IPS-18a (cell line): ENCODE results near the gene CEP57.
"Not testable (repeated sequence)": the region's sequence is repeated elsewhere in the genome, so short reads cannot be mapped to it uniquely, and the experiment has no call there.

Source experiments
- H3K27ac ChIP-seq: one replicate; pipeline ENCODE4 v1.5.1; 2013; ENCODE audit warnings: low read length
- H3K27me3 ChIP-seq: one replicate; pipeline ENCODE4 v1.6.1; 2013; ENCODE audit warnings: mild to moderate bottlenecking, low read length; ENCODE audit not compliant: control insufficient read depth, insufficient read depth
- H3K36me3 ChIP-seq: one replicate; pipeline ENCODE4 v1.6.1; 2013; ENCODE audit warnings: low read depth, low read length; ENCODE audit not compliant: control insufficient read depth
- H3K4me1 ChIP-seq: one replicate; pipeline ENCODE4 v1.6.1; 2013; ENCODE audit warnings: low read depth, low read length; ENCODE audit not compliant: control insufficient read depth
- H3K4me3 ChIP-seq: one replicate; pipeline ENCODE4 v1.5.1; 2013; ENCODE audit warnings: low read length
- H3K9ac ChIP-seq: one replicate; pipeline ENCODE4 v1.6.1; 2013; ENCODE audit warnings: mild to moderate bottlenecking, low read length, moderate library complexity
- H3K9me3 ChIP-seq: one replicate; pipeline ENCODE4 v1.6.1; 2013; ENCODE audit warnings: low read depth, low read length; ENCODE audit not compliant: control insufficient read depth

Gene CEP57

DNA sequence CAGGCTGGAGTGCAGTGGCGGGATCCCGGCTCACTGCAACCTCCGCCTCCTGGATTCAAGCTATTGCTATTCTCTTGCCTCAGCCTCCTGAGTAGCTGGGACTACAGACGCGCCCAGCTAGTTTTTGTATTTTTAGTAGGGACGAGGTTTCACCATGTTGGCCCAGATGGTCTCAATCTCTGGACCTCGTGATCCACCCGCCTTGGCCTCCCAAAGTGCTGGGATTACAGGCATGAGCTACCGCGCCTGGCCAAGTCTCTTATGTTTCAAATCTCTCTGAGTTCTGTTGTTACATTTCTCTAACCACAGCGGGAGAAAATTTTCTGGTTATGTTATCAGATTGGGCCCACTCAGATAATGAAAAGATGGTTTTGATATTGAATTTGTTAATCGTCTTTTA lies 10.1 kb downstream of the CEP57 start:
- Histone ChIP-seq H3K27me3 (no peaks in the 10 kb centered on the region), H3K27ac (no peak overlapping the region), H3K4me1 (no peaks in the 10 kb centered on the region), H3K36me3 (peaks cover 47% of the 10 kb centered on the region), H3K9me3 (no peaks in the 10 kb centered on the region), H3K4me3 (no peak overlapping the region), H3K9ac (no peak overlapping the region)

DNA sequence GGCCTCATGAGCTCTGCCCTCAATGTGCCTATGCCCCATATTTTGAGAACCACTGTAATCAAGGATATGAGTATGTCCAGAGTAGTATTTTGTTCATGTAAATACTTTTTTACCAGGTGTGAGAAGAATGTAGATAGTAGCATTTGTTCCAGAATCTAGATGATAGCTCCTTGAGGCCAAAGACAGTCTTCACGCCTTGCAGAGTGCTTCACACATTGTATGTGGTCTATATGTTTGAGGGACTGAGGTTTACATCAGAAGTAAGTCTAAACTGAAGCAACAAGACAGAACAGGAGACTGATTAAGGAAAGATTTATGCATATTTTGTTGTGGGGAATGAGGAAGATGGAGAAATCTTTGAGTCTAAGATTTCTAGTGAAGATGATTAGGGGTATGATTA lies 12.5 kb downstream of the CEP57 start:
- Histone ChIP-seq H3K36me3 (peaks cover 60% of the 10 kb centered on the region), H3K4me1 (no peaks in the 10 kb centered on the region), H3K27me3 (no peaks in the 10 kb centered on the region), H3K9ac (no peak overlapping the region), H3K9me3 (peaks cover 4% of the 10 kb centered on the region), H3K4me3 (no peak overlapping the region), H3K27ac (no peak overlapping the region)

DNA sequence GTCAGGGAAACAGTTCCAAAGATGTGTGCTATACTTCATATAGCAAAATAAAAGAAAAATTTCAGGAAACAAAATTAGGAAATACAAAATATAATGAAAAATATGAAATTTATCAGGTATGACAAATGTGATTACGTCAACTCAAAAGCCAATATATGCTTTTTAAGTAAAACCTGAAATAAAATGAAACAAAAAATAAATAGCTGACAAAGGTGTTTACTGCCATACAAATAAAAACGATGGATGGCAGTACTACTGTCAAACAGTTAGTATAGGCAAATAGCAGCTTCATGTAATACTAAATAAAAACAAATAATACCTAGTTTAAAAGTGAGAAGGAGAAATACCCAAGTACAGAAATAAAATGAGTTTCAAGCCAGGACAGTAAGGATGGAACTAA lies 13.7 kb downstream of the CEP57 start:
- H3K27ac ChIP-seq: no peak overlapping the region
- H3K27me3 ChIP-seq: no peaks in the 10 kb centered on the region
- no peak overlapping the region for H3K9ac ChIP-seq
- peaks cover 60% of the 10 kb centered on the region for H3K36me3 ChIP-seq
- no peaks in the 10 kb centered on the region for H3K4me1 ChIP-seq
- no peak overlapping the region for H3K4me3 ChIP-seq
- H3K9me3 ChIP-seq: peaks cover 4% of the 10 kb centered on the region

DNA sequence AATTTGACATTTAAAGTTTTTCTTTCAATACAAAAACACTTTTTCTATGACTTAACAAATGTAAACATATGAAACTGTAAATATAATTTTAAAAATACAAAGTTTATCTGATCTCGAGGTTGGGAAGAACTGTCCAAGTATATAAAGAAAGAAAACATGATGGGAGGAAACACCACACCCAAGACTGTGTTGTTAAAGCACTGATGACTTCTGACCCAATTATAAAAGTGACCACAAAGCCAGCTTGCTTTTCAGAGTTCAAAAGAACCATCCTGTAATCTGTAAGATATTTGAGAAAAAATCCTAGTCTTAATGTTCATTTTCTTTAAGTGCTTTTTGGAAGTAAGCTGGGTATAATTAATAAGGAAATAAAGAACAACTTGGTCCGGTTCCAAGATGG lies 15.6 kb downstream of the CEP57 start:
- Histone ChIP-seq H3K36me3 (peaks cover 41% of the 10 kb centered on the region), H3K4me1 (no peaks in the 10 kb centered on the region)

DNA sequence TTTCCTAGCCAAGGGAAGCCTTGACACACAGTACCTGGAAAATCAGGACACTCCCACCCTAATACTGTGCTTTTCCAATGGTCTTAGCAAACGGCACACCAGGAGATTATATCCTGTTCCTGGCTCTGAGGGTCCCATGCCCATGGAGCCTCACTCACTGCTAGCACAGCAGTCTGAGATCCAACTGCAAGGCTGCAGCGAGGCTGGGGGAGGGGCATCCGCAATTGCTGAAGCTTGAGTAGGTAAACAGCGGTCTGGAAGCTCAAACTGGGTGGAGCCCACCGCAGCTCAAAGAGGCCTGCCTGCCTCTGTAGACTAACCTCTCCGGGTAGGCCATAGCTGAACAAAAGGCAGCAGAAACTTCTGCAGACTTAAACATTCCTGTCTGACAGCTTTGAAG lies 16.2 kb downstream of the CEP57 start:
- H3K27ac ChIP-seq, H3K4me1 ChIP-seq, H3K9ac ChIP-seq, H3K27me3 ChIP-seq, H3K4me3 ChIP-seq, H3K9me3 ChIP-seq: not testable (repeated sequence)
- H3K36me3 ChIP-seq: peaks cover 35% of the 10 kb centered on the region

More for the DNA sequence above, 15.6 kb downstream of the CEP57 start:
- H3K27me3 ChIP-seq: no peaks in the 10 kb centered on the region
- H3K27ac ChIP-seq: no peak overlapping the region
- H3K9ac ChIP-seq: no peak overlapping the region
- H3K9me3 ChIP-seq: peaks cover 4% of the 10 kb centered on the region
- no peak overlapping the region for H3K4me3 ChIP-seq

DNA sequence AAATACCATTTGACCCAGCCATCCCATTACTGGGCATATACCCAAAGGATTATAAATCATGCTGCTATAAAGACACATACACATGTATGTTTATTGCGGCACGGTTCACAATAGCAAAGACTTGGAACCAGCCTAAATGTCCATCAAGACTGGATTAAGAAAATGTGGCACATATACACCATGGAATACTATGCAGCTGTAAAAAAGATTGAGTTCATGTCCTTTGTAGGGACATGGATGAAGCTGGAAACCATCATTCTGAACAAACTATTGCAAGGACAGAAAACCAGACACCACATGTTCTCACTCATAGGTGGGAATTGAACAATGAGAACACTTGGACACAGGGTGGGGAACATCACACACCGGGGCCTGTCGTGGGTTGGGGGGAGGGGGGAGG lies 20.8 kb downstream of the CEP57 start:
- peaks cover 28% of the 10 kb centered on the region for H3K36me3 ChIP-seq
- H3K4me3 ChIP-seq, H3K9ac ChIP-seq, H3K27me3 ChIP-seq, H3K9me3 ChIP-seq, H3K27ac ChIP-seq, H3K4me1 ChIP-seq: not testable (repeated sequence)

DNA sequence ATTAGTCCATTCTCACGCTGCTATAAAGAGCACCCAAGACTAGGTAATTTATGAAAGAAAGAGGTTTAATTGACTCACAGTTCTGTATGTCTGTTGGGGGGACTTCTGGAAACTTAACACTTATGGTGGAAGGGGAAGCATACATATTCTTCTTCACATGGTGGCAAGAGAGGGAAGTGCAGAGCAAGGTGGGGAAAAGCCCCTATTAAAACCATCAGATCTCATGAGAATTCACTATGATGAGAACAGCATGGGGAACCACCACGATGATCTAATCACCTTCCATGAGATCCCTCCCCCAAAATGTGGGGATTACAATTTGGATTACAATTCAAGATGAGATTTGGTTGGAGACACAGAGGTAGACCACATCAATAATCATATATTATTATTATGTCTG lies 25.7 kb downstream of the CEP57 start:
- no peaks in the 10 kb centered on the region for H3K4me1 ChIP-seq
- H3K36me3 ChIP-seq: peaks cover 36% of the 10 kb centered on the region
- no peak overlapping the region for H3K27ac ChIP-seq
- H3K9me3 ChIP-seq: no peaks in the 10 kb centered on the region
- H3K27me3 ChIP-seq: no peaks in the 10 kb centered on the region
- no peak overlapping the region for H3K4me3 ChIP-seq
- no peak overlapping the region for H3K9ac ChIP-seq

DNA sequence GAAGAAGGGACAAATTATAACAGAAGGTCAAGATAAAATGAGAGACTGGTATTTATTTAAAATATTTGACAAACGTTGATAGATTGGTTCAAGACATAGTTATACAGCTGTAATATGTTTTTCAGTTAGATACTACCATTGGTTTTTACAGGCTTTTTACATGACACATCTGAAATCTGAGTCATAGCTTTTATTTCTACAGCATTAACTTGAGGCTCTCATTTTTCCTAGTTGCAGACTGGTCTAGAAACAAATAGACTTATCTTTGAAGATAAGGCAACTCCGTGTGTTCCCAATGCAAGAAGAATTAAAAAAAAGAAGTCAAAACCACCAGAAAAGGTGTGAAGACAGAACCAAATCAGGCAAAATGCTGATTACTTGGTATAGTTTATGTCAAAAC lies 31.3 kb downstream of the CEP57 start:
- no peaks in the 10 kb centered on the region for H3K27me3 ChIP-seq
- H3K27ac ChIP-seq: no peak overlapping the region
- H3K9me3 ChIP-seq: no peaks in the 10 kb centered on the region
- no peak overlapping the region for H3K4me3 ChIP-seq
- H3K4me1 ChIP-seq: no peaks in the 10 kb centered on the region
- peaks cover 58% of the 10 kb centered on the region for H3K36me3 ChIP-seq
- H3K9ac ChIP-seq: no peak overlapping the region

DNA sequence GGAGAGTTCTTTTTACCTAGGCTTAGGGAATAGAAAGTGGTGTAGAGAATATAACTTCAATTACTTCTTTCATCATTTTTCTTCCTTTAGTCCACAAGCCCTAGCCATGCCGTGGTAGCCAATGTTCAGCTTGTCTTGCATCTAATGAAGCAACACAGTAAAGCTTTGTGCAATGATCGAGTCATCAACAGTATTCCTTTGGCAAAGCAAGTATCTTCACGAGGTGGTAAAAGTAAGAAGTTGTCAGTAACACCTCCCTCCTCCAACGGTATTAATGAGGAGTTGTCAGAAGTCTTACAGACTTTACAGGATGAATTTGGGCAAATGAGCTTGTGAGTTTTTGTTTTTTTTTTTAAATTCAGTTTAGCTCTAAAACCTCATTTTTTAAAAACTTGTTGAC lies 37.4 kb downstream of the CEP57 start:
- no peaks in the 10 kb centered on the region for H3K4me1 ChIP-seq

DNA sequence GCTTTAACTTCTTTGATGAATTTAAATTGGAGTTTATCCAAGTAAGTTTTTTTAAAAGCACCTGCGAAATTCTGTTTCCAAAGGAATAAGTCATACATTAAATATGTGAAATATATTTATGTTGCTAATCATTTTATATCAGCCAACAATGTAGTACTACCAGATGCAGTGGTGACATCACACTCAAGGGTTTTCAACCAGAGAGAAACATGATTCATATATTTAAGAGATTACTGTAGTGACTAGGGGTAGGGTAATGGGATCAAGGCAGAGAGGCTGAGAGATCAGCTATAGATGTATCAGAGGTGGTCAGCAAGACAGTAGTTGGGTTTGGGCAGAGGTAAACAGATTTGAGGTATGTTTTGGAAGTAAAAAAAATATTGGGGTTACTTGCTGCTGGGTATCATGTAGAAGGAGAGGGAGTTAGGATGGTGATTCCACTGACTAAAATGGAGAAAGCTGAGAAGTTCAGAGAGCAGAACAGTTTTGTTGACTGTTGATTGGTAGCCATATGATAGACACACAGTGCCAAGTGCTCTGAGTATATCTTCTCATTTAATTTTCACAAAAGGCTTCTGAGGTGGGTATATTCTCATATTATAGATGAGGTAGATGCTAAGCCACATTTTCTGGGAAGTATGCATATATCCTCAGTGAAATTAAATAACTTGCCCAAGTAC lies 39.4 kb downstream of the CEP57 start:
- Histone ChIP-seq H3K4me1 (no peaks in the 10 kb centered on the region), H3K27me3 (no peaks in the 10 kb centered on the region), H3K36me3 (peaks cover 68% of the 10 kb centered on the region), H3K27ac (no peak overlapping the region), H3K9ac (no peak overlapping the region), H3K4me3 (no peak overlapping the region), H3K9me3 (no peaks in the 10 kb centered on the region)

More for the DNA sequence above, 37.4 kb downstream of the CEP57 start:
- Histone ChIP-seq H3K9ac (no peak overlapping the region), H3K4me3 (no peak overlapping the region), H3K27ac (no peak overlapping the region), H3K9me3 (no peaks in the 10 kb centered on the region), H3K27me3 (no peaks in the 10 kb centered on the region), H3K36me3 (peaks cover 65% of the 10 kb centered on the region)

DNA sequence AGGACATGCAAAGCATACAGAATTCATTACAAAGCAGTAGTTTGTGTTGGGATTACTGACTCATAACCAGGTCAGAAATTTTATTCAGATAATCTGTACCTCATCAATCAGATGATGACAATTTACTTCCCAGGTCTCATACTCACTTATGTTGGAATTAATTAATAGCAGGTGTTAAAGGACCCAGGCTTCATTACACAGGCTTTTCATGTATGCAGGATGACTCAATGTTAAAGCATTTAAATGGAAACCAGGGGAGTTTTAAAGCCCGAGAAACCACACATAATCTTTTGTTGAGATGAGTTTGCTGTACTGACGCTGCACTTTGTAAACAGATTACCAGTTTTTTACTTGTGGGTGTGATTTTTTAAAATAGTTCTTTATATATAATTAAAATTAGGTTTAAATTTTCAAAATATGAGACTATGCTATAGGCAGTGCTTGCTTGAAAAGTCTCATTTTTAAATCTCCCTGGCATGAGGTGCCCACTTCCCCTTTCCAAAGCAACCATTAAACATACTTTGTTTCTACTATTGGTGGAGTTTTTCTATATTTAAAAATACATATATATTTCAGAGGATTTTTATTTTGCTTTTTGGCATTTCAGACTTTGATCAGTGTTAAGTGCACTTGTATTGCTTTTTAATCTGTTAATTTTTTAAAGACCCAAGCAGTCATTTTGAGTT lies 41.0 kb downstream of the CEP57 start:
- H3K4me1 ChIP-seq: no peaks in the 10 kb centered on the region
- no peak overlapping the region for H3K9ac ChIP-seq
- no peak overlapping the region for H3K4me3 ChIP-seq
- peaks cover 73% of the 10 kb centered on the region for H3K36me3 ChIP-seq
- H3K9me3 ChIP-seq: no peaks in the 10 kb centered on the region
- no peaks in the 10 kb centered on the region for H3K27me3 ChIP-seq
- no peak overlapping the region for H3K27ac ChIP-seq

DNA sequence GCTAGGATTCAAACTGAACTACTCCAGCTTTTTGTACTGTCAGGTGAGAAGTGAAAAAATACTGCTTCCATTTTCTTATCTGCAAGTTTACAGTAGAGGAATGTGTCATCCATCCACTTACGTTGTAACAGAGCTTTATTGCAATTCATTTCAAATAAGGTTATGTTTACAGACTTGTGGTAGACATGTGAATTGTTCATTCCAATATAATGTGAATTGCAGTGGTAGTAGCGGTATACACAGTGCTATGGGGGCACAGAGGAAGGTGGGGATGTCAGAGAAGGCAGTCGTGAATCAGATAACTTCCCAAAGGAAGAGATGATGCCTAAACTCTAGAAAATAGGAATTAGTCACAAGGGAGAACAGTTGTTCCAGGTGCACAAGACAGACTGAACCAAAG lies 42.5 kb downstream of the CEP57 start:
- Histone ChIP-seq H3K27ac (no peak overlapping the region), H3K27me3 (no peaks in the 10 kb centered on the region), H3K4me3 (no peak overlapping the region), H3K9ac (no peak overlapping the region), H3K4me1 (no peaks in the 10 kb centered on the region), H3K9me3 (no peaks in the 10 kb centered on the region), H3K36me3 (peaks cover 78% of the 10 kb centered on the region)
